Measurements from ENCODE around the gene BRINP3. TPM values are rescaled to one million over a fixed set of nuclear protein-coding genes. Genes with fewer than 3 reads are reported as not detected.

BRINP3 gene
- total RNA-seq, 4 donors from 2014 or later = 14.0 to 50.0 (median 42.7) TPM

- no peak for TF ChIP-seq POLR2A (IDR thresholded peaks at IDR 0.05)
- no peak for TF ChIP-seq CTCF (IDR thresholded peaks at IDR 0.05)
- H3K36me3 ChIP-seq = no peaks in the 10 kb centered on the region
- H3K9me3 ChIP-seq = no peaks in the 10 kb centered on the region
- H3K4me3 ChIP-seq = no peak overlapping the region
- no peak for DNase-seq
- H3K4me1 ChIP-seq = no peaks in the 10 kb centered on the region
- H3K27ac ChIP-seq = no peak overlapping the region
- H3K27me3 ChIP-seq = no peaks in the 10 kb centered on the region
These were observed 112.4 kb downstream of the BRINP3 start for GRCh38 chr1:190365283-190365682.

- Histone ChIP-seq H3K27me3 (no peaks in the 10 kb centered on the region), H3K9me3 (no peaks in the 10 kb centered on the region), H3K36me3 (no peaks in the 10 kb centered on the region), H3K4me3 (no peak overlapping the region), H3K4me1 (no peaks in the 10 kb centered on the region), H3K27ac (no peak overlapping the region)
- no peak for DNase-seq
- no peak for TF ChIP-seq CTCF (IDR thresholded peaks at IDR 0.05)
- TF ChIP-seq POLR2A (IDR thresholded peaks at IDR 0.05) = no peak
These were observed 124.0 kb downstream of the BRINP3 start for GRCh38 chr1:190353538-190354101.

GRCh38 chr1:190344454-190344853, 133.2 kb downstream of the BRINP3 start:
- Histone ChIP-seq H3K27me3 (no peaks in the 10 kb centered on the region), H3K9me3 (no peaks in the 10 kb centered on the region), H3K36me3 (no peaks in the 10 kb centered on the region), H3K4me1 (no peaks in the 10 kb centered on the region), H3K4me3 (no peak overlapping the region), H3K27ac (no peak overlapping the region)
- no peak for DNase-seq
- TF ChIP-seq POLR2A (IDR thresholded peaks at IDR 0.05) (no peak), CTCF (IDR thresholded peaks at IDR 0.05) (no peak)

GRCh38 chr1:190338829-190339228, 138.8 kb downstream of the BRINP3 start:
- DNase-seq = no peak
- TF ChIP-seq CTCF (IDR thresholded peaks at IDR 0.05) (no peak), POLR2A (IDR thresholded peaks at IDR 0.05) (no peak)
- Histone ChIP-seq H3K27me3 (no peaks in the 10 kb centered on the region), H3K27ac (no peak overlapping the region), H3K9me3 (no peaks in the 10 kb centered on the region), H3K4me1 (no peaks in the 10 kb centered on the region), H3K36me3 (no peaks in the 10 kb centered on the region), H3K4me3 (no peak overlapping the region)

GRCh38 chr1:190328871-190329270, 148.8 kb downstream of the BRINP3 start:
- no peak for TF ChIP-seq CTCF (IDR thresholded peaks at IDR 0.05)
- no peak for TF ChIP-seq POLR2A (IDR thresholded peaks at IDR 0.05)
- Histone ChIP-seq H3K9me3 (no peaks in the 10 kb centered on the region), H3K4me1 (no peaks in the 10 kb centered on the region), H3K4me3 (no peak overlapping the region), H3K27ac (no peak overlapping the region), H3K36me3 (no peaks in the 10 kb centered on the region), H3K27me3 (no peaks in the 10 kb centered on the region)
- no peak for DNase-seq

GRCh38 chr1:190328361-190328760, 149.3 kb downstream of the BRINP3 start:
- H3K4me1 ChIP-seq = no peaks in the 10 kb centered on the region
- DNase-seq = no peak
- no peaks in the 10 kb centered on the region for H3K9me3 ChIP-seq
- H3K27ac ChIP-seq = no peak overlapping the region
- no peaks in the 10 kb centered on the region for H3K36me3 ChIP-seq
- H3K4me3 ChIP-seq = no peak overlapping the region
- TF ChIP-seq CTCF (IDR thresholded peaks at IDR 0.05) = no peak
- TF ChIP-seq POLR2A (IDR thresholded peaks at IDR 0.05) = no peak
- no peaks in the 10 kb centered on the region for H3K27me3 ChIP-seq

All from Peyer's patch (tissue), 4 donors.